Neural crest cell (in vitro differentiated cells): ENCODE measurements around the gene TMA16. TPM values are rescaled to one million over a fixed set of nuclear protein-coding genes. Genes with fewer than 3 reads are reported as not detected.

Experiments used
- DNase-seq: peaks from one replicate; pipeline ENCODE4 v3.0.0; 2021; ENCODE audit warnings: low read depth, mixed read lengths, low spot score
- H3K27ac Mint-ChIP-seq: one replicate; pipeline ENCODE4 v1.8.0; 2021; ENCODE audit warnings: mild to moderate bottlenecking, mixed read lengths; ENCODE audit not compliant: unreplicated experiment
- H3K27me3 Mint-ChIP-seq: 2 replicates; pipeline ENCODE4 v1.8.0; 2021; ENCODE audit warnings: low read depth, mild to moderate bottlenecking, mixed read lengths
- H3K36me3 Mint-ChIP-seq: 2 replicates; pipeline ENCODE4 v1.8.0; 2021; ENCODE audit warnings: low read depth, mild to moderate bottlenecking, mixed read lengths
- H3K4me1 Mint-ChIP-seq: 2 replicates; pipeline ENCODE4 v1.8.0; 2021; ENCODE audit warnings: mixed read lengths
- H3K4me3 Mint-ChIP-seq: one replicate; pipeline ENCODE4 v1.8.0; 2021; ENCODE audit warnings: mild to moderate bottlenecking, mixed read lengths
- H3K9me3 Mint-ChIP-seq: 2 replicates; pipeline ENCODE4 v1.8.0; 2021; ENCODE audit warnings: mixed read lengths
- CTCF ChIP-seq: fragments of 200-600 bp; sonication (generic); conservative IDR thresholded peaks from 2 replicates; pipeline ENCODE4 v1.5.0; 2021; ENCODE audit warnings: antibody characterized with exemption, mild to moderate bottlenecking
- total RNA-seq: library from RNA; stranded (reverse); gene quantifications from 2 replicates; pipeline ENCODE4 v1.2.1, GENCODE V29; 2021

TMA16 gene
- total RNA-seq, 1 donor from 2014 or later = 43.9 TPM

GRCh38 chr4:163476761-163477438 lies 17.6 kb upstream of the TMA16 start:
- no peaks in the 10 kb centered on the region for H3K36me3 Mint-ChIP-seq
- H3K4me3 Mint-ChIP-seq = no peak overlapping the region
- H3K27ac Mint-ChIP-seq = no peak overlapping the region
- no peak for DNase-seq
- no peak for TF ChIP-seq CTCF
- H3K4me1 Mint-ChIP-seq = no peaks in the 10 kb centered on the region
- peaks cover 3% of the 10 kb centered on the region for H3K9me3 Mint-ChIP-seq
- H3K27me3 Mint-ChIP-seq = no peaks in the 10 kb centered on the region

GRCh38 chr4:163482190-163482589 lies 12.3 kb upstream of the TMA16 start:
- Mint-ChIP-seq H3K27me3 (no peaks in the 10 kb centered on the region), H3K4me1 (no peaks in the 10 kb centered on the region), H3K4me3 (no peak overlapping the region), H3K27ac (no peak overlapping the region), H3K36me3 (no peaks in the 10 kb centered on the region), H3K9me3 (no peaks in the 10 kb centered on the region)
- DNase-seq = no peak
- TF ChIP-seq CTCF = no peak

GRCh38 chr4:163484906-163485305 lies 9.6 kb upstream of the TMA16 start:
- no peaks in the 10 kb centered on the region for H3K36me3 Mint-ChIP-seq
- H3K4me1 Mint-ChIP-seq = no peaks in the 10 kb centered on the region
- H3K9me3 Mint-ChIP-seq = no peaks in the 10 kb centered on the region
- no peak overlapping the region for H3K27ac Mint-ChIP-seq
- TF ChIP-seq CTCF = peak; percentile 77
- peaks cover 3% of the 10 kb centered on the region for H3K27me3 Mint-ChIP-seq
- H3K4me3 Mint-ChIP-seq = no peak overlapping the region
- peak; percentile 66 for DNase-seq

- no peak for DNase-seq
- Mint-ChIP-seq H3K27me3 (peaks cover 7% of the 10 kb centered on the region), H3K36me3 (no peaks in the 10 kb centered on the region), H3K4me1 (no peaks in the 10 kb centered on the region), H3K4me3 (no peak overlapping the region), H3K27ac (no peak overlapping the region), H3K9me3 (no peaks in the 10 kb centered on the region)
- no peak for TF ChIP-seq CTCF
These were observed 8.9 kb upstream of the TMA16 start for GRCh38 chr4:163485589-163485988.

GRCh38 chr4:163486321-163486720 lies 8.2 kb upstream of the TMA16 start:
- Mint-ChIP-seq H3K9me3 (no peaks in the 10 kb centered on the region), H3K27ac (no peak overlapping the region), H3K36me3 (no peaks in the 10 kb centered on the region), H3K27me3 (peaks cover 8% of the 10 kb centered on the region), H3K4me1 (no peaks in the 10 kb centered on the region), H3K4me3 (no peak overlapping the region)
- no peak for TF ChIP-seq CTCF
- no peak for DNase-seq
